ENCODE measurements around the gene PAIP2B.
"Not testable (repeated sequence)": the region's sequence is repeated elsewhere in the genome, so short reads cannot be mapped to it uniquely, and the experiment has no call there.

PAIP2B gene

DNA sequence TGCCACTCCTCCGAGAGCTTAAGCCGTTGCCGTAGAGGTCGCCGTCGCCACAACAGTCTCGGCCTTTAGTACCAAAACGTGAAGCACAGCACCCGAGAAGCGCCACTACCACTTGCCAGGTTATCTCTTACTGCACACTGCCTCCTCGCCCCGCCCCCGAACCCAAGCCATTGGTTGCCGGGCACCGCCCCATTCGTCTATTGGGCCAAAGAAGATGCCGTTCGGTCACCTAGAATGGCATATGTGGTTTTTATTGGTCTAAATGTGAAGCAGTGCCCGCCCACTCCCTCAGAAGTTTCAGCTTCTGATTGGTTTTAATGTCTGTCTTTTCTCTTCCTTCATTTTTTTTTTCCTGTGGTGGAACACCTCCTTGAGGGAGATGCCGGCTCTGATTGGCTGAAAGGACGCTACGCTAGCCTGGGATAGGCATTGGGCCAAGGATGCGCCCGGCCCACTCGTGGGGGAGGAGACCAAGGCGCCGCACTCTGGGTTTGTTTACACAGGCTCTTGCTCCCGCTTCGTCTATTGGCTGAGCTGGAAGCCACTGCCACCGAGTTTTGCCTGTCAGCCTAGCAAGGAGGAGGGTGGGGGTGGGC is at the start of gene PAIP2B:
TSS of gene PAIP2B (minus strand) at position 139 of the 596 bp plus-strand sequence. CDS start 24,514 bp downstream, outside the sequence.
- DNase-seq (ENCODE audit: low spot score) = peak; percentile 94

DNA sequence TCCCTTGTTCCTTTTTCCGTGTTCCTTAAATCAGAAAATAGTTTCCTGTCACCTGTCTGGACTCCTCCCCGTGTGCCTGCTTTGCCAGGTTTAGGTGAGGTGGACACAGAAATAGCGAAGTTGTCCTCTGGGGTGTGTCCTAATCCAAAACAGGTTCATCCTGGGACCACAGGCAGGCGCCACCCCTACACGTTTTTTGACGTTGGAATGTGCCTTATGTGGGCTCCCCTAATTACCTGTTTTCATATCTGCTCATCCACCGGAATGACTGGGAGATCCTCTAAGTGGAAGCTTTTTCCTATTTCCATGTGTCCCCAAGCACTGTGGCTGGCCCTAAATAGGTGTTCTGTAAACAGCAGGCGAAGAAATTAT is 49.0 kb upstream of the PAIP2B start:
- no peak for DNase-seq (ENCODE audit: low spot score)

DNA sequence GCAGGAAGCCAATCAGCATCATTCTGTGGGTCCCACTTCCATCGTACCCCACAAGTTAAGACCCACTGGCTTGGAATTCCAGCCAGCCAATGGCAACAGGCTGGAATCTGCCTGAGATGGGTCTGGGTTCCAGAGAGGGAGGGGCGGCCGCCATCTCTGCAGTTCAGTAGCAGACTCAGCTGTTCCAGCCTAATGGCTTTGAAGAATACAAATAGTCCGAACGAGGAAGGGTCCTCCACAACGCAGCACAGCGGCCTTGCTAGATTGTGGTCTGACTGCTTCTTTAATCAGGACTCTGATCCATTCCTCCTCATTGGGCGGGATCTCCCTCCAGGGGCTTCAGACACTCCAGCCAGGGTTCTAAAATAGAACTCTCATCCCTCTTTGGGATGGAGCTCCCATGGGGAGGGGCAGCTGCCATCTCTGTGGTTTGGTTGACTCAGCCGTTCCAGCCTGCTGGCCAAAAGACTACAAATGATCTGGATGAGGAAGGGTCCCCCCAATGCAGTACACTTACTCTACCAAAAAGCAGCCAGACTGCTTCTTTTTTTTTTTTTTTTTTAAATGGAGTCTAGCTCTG is 42.7 kb upstream of the PAIP2B start:
- DNase-seq (ENCODE audit: low spot score) = no peak

- DNase-seq (ENCODE audit: low spot score) = no peak
These were observed 36.5 kb upstream of the PAIP2B start for GRCh38 chr2:71263386-71263785.

- no peak for DNase-seq (ENCODE audit: low spot score)
These were observed 34.6 kb upstream of the PAIP2B start for GRCh38 chr2:71261534-71261933.

DNA sequence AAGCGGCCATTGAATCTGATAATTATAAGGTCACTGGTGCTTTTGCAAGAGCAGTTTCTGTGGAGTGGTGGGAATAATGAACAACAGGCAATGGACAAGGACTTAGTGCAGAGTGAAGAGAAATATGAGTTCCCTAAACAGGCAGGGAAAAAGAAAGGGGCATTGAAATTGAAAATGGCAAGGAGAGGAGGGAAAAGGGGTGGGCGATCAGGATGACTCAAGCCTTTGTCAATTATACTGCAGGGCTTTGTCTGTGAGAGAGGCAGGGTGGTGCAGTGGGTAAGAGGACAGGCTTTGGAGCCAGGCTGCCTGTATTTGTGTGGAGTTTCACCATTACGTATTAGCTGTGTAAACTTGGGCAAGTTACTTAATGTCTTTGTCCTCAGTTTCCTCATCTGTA is 29.5 kb upstream of the PAIP2B start:
- DNase-seq (ENCODE audit: low spot score) = no peak

GRCh38 chr2:71254776-71255175 is 27.9 kb upstream of the PAIP2B start:
- DNase-seq (ENCODE audit: low spot score) = no peak

- DNase-seq (ENCODE audit: low spot score) = no peak
These were observed 27.2 kb upstream of the PAIP2B start for GRCh38 chr2:71254078-71254477.

- no peak for DNase-seq (ENCODE audit: low spot score)
These were observed 26.6 kb upstream of the PAIP2B start for GRCh38 chr2:71253476-71253875.

DNA sequence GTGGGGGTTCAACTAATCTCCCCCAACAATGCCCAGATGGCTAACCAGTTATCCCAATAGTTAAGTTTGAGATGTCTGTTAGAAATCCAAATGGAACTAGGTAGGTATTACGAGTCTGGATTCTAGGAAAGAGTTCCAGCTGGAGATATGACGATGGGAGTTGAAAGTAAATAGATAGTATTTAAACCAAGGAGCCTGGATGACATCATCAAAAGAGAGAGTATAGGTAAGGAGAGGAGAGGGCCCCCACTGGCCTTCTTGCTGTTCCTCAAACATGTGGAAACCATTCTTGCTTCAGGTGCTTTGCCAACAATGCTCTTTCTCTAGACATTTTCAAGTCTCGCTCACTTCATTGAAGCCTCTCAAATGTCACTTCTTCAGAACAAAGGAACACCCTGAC is 26.0 kb upstream of the PAIP2B start:
- no peak for DNase-seq (ENCODE audit: low spot score)

DNA sequence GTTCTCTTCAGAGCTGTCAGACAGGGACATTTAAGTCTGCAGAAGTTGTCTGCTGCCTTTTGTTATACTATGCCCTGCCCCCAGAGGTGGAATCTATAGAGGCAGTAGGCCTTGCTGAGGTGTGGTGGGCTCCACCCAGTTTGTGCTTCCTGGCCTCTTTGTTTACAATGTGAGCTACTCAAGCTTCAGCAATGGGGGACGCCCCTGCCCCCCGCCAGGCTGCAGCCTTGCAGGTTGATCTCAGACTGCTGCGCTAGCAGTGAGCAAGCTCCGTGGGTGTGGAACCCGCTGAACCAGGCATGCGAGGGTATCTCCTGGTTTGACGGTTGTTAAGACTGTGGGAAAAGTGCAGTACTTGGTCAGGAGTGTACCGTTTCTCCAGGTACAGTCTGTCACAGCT is 24.0 kb upstream of the PAIP2B start:
- DNase-seq (ENCODE audit: low spot score) = no peak

GRCh38 chr2:71244302-71244660 is 17.4 kb upstream of the PAIP2B start:
- DNase-seq (ENCODE audit: low spot score) = no peak

DNA sequence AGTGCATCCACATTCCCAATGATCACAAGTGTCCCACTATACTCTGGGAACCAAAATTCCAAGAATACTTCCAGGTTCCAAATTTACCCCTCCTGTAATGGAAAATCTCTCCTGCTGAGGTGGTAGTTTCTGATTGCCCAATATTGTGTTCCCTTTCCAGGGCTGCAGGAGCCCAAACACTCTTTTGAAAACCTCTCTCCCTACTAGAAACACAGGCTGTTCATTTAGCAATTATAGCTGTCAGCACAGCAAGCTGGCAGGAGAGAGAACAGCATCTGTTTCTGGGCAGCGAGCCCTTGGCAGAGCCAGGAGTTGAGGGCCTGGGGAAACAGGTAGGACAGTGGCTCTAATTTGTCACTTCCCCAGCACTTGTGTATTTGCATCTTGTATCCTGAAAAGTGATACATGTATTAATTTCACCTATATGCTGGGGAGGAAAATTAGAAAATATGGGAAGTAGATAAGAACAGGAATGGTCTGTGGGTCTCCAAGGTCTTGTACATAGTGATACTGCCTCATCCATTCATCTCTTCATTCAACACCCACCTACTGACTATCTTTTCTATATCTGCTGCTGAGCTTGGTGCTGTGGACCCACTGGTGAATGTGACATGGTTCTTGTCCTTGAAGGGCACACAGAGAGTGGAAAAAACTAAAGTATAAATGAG is 16.9 kb upstream of the PAIP2B start:
- DNase-seq (ENCODE audit: low spot score) = no peak

GRCh38 chr2:71240794-71241193 is 13.9 kb upstream of the PAIP2B start:
- no peak for DNase-seq (ENCODE audit: low spot score)

DNA sequence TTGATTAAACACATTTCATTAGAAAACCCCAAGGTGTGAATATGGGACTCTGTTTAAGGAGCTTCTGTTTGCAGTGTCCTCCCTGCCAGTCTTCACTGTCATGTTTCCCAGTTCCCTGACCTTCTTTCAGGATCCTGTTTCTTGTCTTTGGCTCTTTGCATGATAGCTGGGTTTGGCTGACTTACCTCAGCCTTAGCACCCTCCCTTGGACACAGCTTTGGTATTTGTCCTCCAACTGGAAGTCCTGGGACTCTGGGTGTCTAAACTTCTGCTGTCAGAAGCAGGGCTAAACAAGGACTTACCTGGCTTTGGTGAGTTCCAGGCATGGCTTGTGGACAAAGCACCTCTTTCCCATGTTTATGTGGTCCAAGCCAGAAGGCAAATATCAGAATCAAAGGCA is 11.2 kb upstream of the PAIP2B start:
- DNase-seq (ENCODE audit: low spot score) = no peak

DNA sequence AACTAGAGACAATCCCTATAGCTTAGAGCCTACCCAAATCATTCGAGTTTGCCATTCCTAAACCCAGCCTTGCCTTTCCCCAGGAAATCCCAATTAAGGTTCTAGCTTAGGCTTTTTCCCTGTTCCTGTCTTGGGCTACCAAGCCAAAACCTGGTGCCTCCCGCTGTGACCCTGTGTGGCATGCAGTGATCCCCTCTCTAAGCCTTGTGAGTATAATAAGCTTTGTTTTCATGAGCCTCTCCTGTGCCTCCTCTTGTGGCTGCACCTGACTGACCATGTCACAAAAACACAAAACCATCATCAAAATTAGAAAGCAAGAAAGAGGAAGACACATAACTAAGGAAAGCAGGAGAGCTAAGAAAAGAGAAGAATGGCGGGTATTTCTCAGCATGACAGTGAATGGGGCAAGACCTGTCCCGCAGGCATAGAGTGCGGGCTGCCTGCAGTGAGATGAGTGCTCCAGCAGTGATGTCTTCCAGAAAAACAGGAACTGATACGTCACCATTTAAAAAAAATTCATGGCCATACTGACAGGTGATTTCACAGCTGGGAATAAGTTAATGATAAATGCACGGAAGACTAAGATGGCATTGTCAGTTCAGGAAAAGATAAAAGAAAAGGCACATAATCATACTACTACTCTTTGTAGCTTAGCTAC is 9.2 kb upstream of the PAIP2B start:
- peak; percentile 48 for DNase-seq (ENCODE audit: low spot score)

- not testable (repeated sequence) for DNase-seq (ENCODE audit: low spot score)
These were observed 6.2 kb upstream of the PAIP2B start for GRCh38 chr2:71233072-71233471.

- DNase-seq (ENCODE audit: low spot score) = peak; percentile 44
These were observed 573 bp downstream of the PAIP2B start for GRCh38 chr2:71226096-71226964.

- DNase-seq (ENCODE audit: low spot score) = no peak
These were observed 2.0 kb downstream of the PAIP2B start for GRCh38 chr2:71224935-71225334.

GRCh38 chr2:71224457-71224856 is 2.4 kb downstream of the PAIP2B start:
- DNase-seq (ENCODE audit: low spot score) = no peak

DNA sequence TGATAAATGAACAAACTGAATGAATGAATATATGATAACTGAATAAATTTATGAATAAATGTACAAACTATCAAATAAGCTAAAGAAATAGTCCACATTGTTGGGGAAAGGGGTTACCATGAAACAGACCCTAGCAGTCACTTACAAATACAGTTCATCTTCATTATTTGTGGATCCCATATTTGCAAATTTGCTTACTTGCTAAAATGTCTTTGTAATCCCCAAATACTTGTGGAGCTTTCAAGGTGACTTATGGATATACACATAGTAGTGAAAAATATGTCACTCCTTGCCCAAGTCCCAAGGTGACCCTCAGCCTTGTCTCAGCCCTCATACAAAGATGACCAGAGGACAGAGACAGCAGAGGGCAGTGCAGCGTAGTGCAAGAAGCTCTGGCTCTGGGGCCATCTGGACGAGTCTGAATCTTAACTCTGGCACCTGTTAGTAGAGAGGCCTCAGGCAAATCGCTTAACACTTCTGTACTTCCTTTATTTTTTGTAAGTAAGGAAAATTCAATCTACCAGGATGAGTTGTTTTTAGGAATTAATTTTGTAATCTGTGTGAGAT is 3.1 kb downstream of the PAIP2B start:
- DNase-seq (ENCODE audit: low spot score) = no peak

DNA sequence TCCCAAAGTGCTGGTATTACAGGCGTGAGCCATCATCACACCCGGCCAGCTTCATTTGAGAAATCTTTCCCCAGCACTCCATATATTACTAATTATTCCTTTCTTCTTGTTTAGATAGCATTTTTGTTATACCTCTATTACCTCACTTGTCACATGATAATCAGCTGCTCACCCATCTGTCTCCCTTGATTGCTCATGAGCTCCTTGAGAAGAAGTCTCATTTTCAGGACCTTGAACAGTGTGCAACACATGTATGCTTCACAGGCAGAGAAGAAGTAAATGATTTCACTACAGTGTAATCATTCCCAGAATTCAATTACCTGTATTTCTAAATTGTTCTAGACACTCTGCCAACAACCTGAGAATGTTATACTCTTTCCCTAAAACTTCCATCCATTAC is 6.2 kb downstream of the PAIP2B start:
- DNase-seq (ENCODE audit: low spot score) = no peak
